Activated CD8-positive, alpha-beta memory T cell treated with anti-CD3 and anti-CD28 coated beads for 1 hour (primary cell): Measurements from ENCODE around the gene ABCA4.
"Not testable (repeated sequence)": the region's sequence is repeated elsewhere in the genome, so short reads cannot be mapped to it uniquely, and the experiment has no call there.

ENCODE experiments used
- DNase-seq, 2 donors: peaks; one replicate each; pipeline ENCODE4 v3.0.0-alpha.2; 2020; ENCODE audit warnings: low read depth in 1 of 2; ENCODE audit errors: extremely low read depth in 1 of 2

The ABCA4 gene

GRCh38 chr1:93960641-93961147 lies 160.3 kb downstream of the ABCA4 start:
- DNase-seq: no peak

GRCh38 chr1:93959413-93959812 lies 161.5 kb downstream of the ABCA4 start:
- no peak for DNase-seq

- no peak for DNase-seq
Measured at GRCh38 chr1:93958726-93959100, 162.2 kb downstream of the ABCA4 start.

GRCh38 chr1:93958032-93958725 lies 162.8 kb downstream of the ABCA4 start:
- no peak for DNase-seq

- DNase-seq: no peak
Measured at GRCh38 chr1:93955765-93956164, 165.2 kb downstream of the ABCA4 start.

GRCh38 chr1:93947002-93947686 lies 173.8 kb downstream of the ABCA4 start:
- not testable (repeated sequence) for DNase-seq
